ENCODE data around the gene LRTM2.

Gene LRTM2

GRCh38 chr12:1830981-1831963, 10.9 kb downstream of the LRTM2 start:
- peak in 1 of 6 experiments; percentile 6 for DNase-seq

DNA sequence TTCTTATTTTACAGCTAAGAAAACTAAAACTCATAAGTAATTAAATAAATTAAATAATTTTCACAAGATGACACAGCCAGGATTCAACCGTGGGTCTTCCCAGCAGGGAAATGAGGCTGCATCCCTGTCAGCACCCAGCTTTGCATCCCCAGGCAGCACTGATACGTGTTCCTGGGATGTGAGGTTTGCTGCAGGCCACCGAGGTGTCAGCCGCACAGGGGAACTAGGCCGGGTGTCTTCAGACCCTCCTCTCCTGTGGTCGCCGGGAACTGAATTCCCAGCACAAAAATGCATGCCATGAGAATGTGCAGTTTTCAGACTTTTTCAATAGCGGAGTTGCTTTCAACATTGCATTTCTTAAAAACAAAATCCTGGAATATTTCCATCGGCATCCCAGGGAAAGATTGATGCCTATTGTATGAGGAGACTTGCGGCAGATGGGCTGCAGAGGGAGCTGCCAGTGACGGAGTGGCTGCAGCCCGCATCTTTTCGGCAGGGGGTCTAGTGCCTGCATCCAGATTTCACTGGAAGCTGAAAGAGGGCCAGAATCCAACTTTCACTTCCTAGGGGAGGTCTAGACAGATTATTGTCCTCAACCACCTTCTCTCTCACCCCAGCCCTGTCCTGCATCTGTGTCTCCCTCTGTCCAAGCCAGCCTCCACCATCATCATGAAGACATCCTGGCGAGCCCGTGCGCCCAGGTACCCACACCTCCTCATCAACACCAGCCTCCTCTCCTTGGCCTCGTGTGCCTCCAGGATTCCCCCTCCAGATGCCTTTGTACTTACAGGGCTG, 12.6 kb downstream of the LRTM2 start:
- DNase-seq: no peak

DNA sequence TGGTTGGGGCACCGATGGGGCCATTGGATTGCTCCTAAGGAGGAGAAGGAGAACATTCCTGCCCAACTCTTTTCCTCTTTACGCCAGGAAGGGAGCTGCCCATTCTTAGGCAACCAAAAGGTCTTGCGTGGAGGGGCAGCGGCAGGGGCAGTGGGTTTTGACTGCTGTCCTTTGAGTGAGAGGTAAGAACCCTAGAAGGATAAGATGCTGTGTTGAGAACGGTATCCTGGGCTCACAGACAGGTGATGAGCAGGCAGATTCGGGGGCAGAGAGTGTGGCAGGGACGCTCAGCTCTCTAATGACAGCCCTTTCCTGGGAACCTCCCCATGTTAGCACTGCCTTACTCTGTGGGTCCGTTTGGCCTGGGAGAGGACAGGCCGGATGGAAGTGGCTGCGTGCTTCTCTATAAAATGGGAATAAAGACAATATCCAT, 13.2 kb downstream of the LRTM2 start:
- no peak for DNase-seq

- DNase-seq: no peak
Observed at GRCh38 chr12:1834186-1834925, 14.0 kb downstream of the LRTM2 start.

GRCh38 chr12:1835211-1836131, 15.1 kb downstream of the LRTM2 start:
- no peak for DNase-seq

DNA sequence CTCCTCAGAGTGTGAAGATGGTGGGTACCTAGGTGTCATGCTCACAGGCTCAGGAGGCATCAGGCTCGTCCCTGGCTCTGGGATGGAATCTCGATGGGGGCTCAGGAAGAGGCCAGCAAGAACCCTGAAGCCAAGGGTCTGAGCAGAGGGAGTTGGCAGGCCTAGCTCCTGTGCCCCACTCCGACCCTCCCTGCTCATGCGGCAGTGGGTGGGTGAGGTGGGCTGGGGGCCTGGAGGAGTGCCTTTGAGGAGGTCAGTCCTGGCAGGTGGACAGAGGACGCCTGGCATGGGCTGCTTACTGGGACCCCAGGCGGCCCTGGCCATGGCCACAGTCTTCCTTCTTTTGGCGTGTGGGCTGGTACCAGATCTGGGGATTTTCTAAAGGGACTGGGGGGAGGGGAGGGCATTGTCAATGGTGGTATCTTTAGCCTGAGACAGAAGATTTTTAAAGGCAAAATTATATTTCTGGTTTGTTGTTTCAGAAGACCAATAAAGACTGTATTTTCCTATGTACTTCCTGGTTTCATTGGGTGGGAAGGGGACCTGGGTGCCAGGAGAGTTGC, 16.0 kb downstream of the LRTM2 start:
- DNase-seq: no peak

DNA sequence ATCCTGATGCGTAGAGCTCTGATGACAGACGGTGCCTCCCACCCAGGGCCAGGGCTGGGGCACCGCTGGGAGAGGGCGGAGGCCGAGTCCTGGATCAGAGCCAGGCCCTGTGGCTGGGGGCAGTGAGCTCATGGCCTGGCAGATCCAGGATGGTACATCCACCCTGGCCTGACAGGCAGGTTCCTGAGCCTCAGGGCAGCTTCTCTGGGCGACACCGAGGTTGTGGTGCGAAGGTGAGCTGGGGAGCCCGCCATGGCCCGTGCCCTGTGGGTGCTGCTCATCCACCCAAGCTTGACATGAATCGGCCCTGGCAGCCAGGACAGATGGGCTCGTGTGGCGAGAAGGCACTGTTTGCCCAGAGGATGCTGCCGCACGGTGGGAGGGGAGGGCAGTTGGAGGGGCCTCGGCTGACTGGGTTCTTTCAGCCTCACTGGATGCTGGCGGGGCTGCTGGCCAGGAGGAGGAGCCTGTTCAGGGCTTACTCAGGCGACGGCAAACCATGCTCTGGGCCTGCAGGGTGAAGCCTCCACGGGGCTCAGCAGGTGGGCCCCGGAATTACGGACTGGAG, 16.6 kb downstream of the LRTM2 start:
- no peak for DNase-seq

DNA sequence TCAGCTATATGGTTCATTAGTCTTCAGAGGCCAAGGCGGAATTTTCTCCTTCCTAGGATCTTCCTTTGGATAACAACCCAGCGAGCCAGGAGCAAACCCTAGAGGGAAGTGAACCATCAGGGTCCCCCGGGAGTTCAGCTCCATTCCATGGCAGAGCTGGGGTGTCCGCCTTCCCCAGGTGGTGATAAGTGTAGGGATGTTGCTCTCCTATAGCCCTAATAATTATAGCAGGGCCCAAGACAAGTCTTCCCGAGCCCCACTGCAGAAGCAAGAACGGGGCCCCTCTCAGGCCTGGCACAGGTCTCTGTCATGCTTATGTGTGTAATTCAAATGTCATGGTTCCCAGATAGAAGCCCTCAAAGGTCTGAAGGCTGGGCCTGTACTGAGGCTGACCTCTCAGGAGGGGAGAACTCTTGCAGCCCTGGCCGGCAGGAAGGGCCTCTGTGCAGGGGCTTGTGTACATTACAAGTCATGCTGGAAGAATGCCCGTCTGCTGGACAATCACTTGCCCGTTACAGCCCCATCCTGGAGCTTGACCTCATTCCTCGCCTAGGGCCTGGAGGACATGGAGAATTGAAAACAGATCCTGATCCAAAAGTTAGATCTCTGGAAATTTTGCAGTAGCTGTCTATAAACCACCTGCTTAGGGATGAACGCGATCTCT, 17.3 kb downstream of the LRTM2 start:
- no peak for DNase-seq

DNA sequence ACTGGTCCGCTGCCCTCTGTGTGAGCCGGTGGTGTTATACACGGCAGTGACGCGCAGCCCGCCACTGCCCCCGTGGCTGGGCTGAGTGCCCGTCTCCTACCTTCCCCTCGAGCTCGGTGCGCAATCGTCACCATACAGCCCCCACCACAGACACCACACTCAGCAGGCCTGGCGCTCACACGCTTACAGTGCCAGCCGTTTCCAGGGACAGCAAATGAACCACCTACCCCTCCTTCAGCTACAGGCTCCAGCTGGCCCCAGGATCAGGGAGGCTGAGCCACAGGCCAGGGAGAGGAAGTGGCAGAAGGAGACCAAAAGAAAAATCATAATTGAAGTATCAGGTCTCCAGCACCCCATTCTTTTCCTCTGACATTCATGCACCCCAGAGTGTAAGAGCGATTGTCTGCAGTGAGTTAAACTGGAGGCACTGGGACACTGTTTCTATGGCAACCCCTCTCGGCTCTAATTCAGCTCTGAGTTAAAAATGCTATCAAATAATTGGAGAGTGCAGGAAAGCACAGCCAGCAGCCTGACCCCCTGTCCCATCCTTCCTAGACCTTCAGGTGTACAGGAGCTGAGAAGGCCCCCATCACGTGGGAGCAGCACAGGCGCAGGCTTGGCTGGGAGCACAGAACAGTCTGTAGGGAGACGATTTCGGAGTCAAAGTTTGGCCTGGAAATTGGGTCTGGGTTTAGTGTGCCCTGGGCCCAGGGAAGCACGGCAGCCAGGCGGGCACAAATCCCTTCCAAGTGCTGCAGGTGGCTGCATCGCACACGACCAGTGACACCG, 18.0 kb downstream of the LRTM2 start:
- no peak for DNase-seq

- no peak for DNase-seq
Observed at GRCh38 chr12:1838994-1839365, 18.6 kb downstream of the LRTM2 start.

DNA sequence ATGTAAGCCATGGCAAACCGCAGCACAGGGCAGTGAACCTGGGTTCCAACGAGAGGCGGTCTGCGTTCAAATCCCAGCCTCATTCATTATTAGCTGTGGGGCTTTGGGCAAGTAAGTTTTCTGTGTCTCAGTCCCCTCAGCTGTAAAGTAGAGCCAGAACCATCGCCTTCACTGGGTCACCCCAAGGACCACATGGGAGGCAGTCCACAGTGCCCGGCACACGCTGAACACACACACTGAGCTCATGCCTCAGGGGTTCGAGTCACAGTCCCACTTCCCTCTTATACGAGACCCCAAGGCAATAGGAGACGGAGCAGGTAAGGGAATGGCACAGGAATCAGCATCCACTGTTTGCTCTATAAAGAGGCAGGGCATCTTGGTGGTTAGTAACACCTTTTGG, 19.1 kb downstream of the LRTM2 start:
- no peak for DNase-seq

- DNase-seq: no peak
Observed at GRCh38 chr12:1839956-1840951, 19.9 kb downstream of the LRTM2 start.

GRCh38 chr12:1840981-1841425, 20.6 kb downstream of the LRTM2 start:
- no peak for DNase-seq

GRCh38 chr12:1841586-1842182, 21.3 kb downstream of the LRTM2 start:
- DNase-seq: no peak

DNA sequence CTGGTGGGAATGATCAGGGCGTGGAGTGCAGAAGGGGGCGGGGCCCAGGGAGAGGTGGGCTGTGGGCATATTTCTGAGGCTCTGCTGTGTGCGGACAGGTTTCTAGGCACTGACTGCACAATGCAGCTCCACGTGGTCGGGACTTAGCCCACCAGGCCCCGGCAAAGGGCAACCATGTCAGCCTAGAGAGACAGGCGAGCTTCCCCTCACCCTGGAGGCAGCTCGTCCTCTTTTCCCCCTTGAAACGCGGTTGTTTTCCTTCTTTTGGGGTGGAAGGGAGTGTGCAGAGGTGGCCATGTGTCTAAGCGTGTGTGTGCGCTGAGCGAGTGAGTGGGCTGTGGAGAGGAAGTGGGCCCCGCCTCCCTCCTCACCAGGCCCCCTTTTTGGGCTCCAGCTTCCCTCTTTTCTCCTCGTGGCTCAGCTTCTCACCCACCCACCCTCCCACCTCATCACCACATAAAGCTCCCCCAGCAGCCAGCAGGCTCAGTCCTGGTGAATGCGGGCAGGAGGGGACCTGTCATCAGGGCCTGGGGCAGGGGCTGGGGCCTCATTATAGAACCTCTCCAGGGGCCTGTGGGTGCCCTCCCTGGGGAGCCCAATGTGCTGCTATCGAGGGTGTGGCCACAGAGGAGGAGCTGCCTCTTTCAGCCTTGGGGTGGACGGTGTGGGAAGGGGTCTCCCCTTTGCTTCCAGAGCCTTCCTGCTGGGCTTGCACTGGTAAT, 22.0 kb downstream of the LRTM2 start:
- no peak for DNase-seq

GRCh38 chr12:1842905-1843640, 22.7 kb downstream of the LRTM2 start:
- no peak for DNase-seq

DNA sequence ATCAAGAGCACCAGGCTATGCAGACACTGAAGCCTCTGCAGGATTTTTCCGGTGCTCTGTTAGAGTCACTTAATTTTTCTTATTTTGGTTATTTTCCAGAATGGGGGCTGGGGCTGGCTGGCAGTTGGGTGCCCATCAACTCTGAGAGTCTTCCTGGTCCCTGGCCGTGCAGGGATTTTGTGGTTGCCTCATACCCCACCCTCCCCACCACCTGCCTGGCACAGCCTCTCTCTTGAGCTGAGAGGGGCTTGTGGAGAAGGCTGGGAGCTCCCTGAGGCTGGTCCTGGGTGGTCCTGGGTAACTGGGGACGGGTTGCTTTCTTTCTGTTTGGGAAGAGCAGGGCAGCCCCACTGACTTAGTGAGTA, 23.3 kb downstream of the LRTM2 start:
- no peak for DNase-seq

Measured in stimulated activated naive CD4-positive, alpha-beta T cell (primary cell).